Eye (tissue), 1 donor: ENCODE measurements around the gene GGT5.
A peak's percentile ranks its signal among the peaks of the same experiment; 100 is the strongest.
"Not testable (repeated sequence)": the region's sequence is repeated elsewhere in the genome, so short reads cannot be mapped to it uniquely, and the experiment has no call there.

ENCODE experiments used
- DNase-seq: peaks from one replicate; pipeline ENCODE4 v3.0.0-alpha.2; 2015

GGT5 gene

DNA sequence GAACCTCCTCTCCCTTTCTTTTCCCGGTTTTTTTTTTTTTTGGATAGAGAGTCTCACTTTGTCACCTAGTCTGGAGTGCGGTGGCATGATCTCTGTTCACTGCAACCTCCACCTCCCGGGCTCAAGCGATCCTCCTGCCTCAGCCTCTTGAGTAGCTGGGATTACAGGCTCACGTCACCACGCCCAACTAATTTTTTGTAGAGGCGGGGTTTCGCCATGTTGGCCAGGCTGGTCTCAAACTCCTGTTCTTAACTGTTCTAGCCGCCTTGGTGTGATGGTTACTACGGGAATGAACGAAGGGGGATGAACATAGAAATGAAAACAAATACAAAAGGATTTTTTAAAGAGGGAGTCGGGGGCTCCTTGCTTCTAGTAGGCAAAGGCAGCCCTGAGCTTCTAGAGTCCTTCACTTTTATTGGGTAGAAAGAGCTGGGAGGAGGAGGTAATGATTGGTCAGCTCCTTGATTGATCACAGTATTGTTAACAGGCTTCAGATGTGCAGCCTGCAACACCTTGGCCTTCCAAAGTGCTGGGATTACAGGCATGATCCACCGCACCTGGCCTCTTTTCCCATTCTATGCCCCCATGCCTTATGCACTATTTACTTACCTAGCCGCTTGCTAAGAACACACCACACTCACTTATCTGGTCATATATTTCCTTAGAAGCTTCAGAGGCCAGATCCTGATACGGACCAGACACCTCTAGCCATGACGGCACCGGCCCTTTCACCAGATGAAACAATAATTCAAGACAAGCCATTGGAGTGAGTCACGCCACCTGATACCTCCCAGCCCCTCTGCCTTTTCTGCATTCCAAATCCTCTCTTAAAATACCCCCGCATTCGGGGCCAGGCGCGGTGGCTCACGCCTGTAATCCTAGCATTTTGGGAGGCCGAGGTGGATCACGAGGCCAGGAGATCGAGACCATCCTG lies 42.9 kb downstream of the GGT5 start:
- DNase-seq, result no peak

DNA sequence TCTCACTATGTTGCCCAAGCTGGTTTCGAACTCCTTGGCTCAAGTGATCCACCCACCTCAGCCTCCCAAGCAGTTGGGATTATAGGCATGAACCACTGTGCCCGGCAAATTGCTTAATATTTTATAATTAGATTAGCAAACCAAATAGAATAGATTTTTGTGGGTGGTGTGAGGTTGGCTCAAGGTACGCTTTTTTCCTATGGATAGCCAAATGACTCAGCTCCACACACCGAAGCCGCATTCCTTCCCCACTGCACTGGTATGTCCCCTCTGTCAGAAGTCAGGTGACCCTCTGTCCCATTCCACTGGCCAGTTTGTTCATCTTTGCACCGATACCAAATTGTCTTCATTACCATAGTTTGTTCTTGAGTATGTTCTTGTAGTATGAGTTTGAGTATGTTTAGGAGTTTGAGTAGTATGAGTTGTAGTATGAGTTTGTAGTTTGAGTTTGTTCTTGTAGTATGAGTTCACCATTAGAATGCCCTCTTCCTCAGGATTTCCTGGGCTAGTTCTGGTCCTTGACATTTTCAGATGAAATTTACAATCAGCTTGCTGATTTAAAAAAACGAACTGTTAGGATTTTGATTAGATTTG lies 44.2 kb downstream of the GGT5 start:
- DNase-seq, result no peak

- DNase-seq, result no peak
These were observed 46.2 kb downstream of the GGT5 start for GRCh38 chr22:24198682-24199052.

DNA sequence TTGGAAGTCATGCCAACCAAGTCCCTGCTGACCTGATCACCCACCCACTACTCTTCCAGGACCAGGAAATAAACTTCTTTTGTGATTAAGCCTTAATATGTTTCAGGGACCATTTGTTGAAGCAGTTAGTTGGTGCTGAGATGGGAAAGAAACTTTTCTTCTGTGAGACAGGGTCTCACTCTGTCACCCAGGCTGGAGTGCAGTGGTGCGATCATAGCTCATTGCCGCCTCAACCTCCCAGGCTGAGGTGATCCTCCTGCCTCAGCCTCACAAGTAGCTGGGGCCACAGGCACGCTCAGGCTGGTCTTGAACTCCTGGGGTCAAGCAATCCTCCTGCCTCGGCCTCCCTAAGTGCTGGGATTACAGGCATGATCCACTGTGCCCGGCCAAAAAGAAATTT lies 53.0 kb downstream of the GGT5 start:
- no peak for DNase-seq

DNA sequence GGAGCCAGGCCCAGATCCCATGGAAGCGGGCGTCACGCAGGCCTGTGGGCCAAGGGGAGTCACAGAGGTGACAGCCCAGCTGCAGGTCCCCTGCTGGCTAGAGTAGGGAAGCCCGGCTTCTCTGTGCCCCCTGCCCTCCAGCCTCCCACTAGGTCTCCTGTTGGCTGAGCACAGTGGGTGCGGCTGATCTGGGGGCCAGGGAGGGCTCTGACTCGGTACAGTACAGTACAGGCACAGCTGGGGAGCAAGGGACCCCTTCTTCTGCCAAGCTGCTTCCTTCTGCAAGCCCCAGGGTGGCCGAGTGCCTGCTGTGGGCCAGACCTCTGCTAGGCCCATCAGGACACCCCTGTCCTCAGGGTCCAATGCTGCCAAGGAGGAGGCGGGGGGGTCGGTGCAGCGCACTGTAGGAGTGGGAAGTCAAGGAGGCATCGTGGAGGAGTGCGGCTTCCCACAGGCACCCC lies 53.5 kb downstream of the GGT5 start:
- no peak for DNase-seq

DNA sequence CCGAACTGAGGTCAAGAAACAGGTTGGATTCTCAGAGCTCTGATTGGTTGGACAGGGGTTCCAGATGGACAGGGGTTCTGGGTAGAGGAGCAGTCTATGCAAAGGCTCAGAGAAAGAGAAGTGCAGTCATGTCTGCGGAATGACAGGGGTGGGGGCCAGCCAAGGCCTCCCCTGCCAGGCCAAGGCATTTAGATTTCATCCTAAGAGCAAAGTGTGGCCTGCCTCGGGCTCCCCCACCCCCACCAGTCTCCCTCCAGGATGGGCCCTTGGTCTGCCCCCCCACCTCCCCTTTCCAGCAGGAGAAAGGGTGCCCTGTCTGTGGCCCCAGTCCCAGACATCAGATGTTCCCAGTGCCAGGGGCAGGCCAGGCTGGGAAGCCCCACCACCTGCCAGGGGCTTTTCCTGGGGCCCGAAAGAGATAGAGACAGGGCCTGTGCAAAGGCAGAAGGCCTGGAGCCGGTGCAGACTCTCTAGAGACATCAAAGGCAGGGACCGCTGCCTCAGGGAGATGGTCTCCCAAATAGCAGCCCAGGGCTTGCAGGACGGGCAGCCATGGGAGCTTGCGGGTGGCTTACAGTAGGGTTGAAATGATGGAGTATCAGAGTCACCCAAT lies 54.2 kb downstream of the GGT5 start:
- no peak for DNase-seq

- DNase-seq, result no peak
These were observed 54.7 kb downstream of the GGT5 start for GRCh38 chr22:24190159-24190540.

DNA sequence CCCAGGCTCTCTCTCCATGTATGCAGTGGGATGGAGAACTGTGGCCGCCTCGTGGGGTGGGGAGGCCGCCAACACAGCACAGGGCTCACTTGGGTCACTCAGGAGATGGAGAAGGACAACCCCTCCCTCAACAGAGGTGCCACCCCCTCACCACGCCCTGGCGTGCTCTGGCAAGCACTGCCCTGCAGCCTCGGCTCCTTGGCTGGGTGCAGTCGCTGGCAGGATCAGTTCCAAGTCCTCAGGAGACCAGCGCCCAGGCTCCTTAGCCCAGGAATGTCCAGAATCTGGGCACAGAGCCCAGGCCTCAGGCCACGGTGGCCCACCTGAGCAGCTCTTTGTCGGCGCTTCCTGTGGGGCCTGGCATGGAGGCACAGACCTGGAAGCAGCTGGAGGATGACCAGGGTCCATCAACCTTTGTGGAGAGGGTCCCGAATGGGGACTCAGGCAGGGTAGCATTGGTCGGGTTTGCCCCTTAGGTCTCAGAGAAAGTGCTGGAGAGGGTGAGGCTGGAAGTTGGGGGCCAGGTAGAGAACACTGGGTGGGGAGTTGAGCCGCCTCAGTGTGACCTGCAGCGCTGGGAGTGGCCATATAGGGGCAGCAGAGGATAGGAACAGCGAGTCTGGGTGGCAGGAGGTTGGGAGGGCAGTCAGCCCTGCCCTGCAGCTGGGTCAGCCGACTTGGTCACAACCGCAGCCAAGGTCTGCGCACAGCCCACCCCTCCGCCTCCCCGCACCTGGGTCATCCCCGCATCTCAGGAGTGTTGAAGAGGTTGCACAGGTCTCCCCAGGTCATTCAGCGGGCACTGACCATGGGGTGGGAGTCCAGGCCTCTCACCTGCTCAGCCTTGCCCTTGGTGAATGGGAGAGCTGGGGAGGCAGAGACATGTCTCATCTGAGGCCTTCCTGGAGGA lies 55.4 kb downstream of the GGT5 start:
- peak; percentile 76 for DNase-seq

DNA sequence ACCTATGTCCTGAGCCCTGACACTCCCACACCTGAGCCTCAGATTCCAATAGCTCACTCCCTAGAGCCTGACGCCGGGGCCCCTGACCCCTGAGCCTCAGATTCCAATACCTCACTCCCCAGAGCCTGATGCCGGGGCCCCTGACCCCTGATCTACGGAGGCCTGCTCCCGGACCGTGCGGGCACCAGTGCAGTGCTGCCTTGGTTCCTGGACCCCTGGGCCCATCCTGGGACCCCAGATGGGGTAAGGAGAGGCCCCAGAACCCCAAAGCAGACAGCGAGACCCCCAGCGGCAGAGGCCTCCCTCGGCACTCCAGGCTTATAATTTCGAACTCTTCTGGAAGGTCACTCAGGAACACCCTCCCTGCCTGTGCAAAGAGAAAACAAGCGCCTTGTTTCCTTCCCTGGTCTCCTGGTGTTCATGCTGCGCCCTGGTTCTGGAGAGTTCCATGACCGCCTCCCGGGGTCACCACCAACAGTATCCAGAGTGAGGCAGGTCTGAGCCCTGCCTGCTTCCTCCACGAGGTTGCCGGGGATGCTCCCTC lies 56.1 kb downstream of the GGT5 start:
- DNase-seq, result no peak

DNA sequence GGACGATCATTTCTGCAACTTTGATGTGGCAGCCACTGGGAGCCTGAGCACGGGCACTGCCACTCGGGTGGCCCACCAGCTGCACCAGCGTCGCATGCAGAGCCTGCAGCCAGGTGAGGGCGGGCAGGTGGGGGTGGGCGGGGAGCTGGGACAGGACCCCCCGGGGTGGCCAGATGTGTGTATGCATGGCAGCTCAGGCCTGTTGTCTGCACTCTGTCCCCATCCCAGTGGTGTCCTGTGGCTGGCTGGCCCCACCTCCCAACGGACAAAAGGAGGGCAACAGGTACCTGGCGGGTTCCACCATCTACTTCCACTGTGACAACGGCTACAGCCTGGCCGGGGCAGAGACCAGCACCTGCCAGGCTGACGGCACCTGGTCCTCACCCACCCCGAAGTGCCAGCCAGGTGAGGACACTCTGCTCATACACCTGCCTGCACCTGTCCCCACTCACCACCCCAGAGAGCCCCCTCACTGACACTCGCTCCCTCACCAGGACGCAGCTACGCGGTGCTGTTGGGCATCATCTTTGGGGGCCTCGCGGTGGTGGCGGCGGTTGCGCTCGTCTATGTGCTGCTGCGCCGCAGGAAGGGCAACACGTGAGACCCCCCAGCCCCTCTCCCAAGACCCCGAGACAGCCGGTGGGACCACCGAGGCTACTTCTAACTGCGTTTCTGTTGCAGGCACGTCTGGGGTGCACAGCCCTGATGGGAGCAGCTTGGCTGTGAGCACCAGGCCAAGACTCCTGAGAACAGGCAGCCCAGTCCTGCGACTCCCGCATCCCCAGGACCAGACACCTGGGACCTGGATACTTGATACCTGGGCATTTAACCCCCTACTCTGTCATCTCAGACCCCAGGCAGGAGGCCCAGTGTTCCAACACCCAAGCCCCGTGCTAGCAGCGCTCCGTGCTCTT lies 56.9 kb downstream of the GGT5 start:
- DNase-seq, result no peak

GRCh38 chr22:24186892-24187670 lies 57.8 kb downstream of the GGT5 start:
- no peak for DNase-seq

- DNase-seq, result no peak
These were observed 58.5 kb downstream of the GGT5 start for GRCh38 chr22:24186352-24186740.

- no peak for DNase-seq
These were observed 59.2 kb downstream of the GGT5 start for GRCh38 chr22:24185501-24186351.

- no peak for DNase-seq
These were observed 59.8 kb downstream of the GGT5 start for GRCh38 chr22:24185001-24185500.

- no peak for DNase-seq
These were observed 60.7 kb downstream of the GGT5 start for GRCh38 chr22:24184057-24184798.

DNA sequence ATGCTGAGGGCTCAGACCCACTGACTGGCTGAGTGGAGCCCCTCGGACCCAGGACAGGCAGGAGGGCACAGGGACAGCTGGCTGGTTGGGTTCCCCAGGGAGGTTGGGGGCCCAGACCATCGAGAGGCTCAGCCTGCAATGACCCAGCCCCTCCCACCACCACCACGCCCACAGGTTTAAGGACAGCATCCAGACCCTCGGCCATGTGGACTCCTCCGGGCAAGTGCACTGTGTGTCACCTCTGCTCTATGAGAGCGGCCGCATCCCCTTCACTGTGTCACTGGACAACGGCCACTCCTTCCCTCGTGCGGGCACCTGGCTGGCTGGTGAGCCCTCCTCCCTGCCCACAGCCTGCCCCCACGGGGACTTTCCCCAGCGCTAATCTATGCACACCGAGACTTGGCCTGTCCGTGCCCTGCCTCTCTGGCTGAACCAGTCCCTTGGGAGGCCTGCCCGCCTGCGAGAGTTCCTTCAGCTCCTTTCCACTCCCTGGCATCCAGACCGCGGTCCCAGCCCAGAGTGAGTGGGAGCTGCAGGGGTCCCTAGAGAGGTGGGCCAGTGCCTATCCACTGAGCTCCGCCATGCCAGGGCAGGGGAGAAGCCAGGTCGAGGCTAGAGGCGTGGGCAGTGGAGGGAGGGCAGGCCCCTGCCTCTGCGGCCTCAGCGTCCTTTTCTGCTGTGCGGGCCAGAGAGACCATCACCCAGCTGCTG lies 61.4 kb downstream of the GGT5 start:
- no peak for DNase-seq

- DNase-seq, result not testable (repeated sequence)
These were observed 62.0 kb downstream of the GGT5 start for GRCh38 chr22:24182900-24183246.
